Heart left ventricle (tissue), 16 donors: ENCODE results near the gene HOXB6. TPM values are rescaled to one million over a fixed set of nuclear protein-coding genes. Genes with fewer than 3 reads are reported as not detected.

Experiments used
- ATAC-seq, 4 donors: fragments of 200-7000 bp; cut with Tn5 transposase; one replicate each; pipeline ENCODE4 v1.9.1; 2020 to 2022; ENCODE audit warnings: moderate library complexity in 4 of 4, mild to moderate bottlenecking in 3 of 4, moderate number of reproducible peaks in 1 of 4
- DNase-seq, 5 donors: peaks; one replicate each; pipeline ENCODE4 v3.0.0-alpha.2; 2020
- H3K27ac ChIP-seq, 12 donors: fragments of 200-600 bp; sonication (generic) in 4 of 12; one replicate each; pipeline versions ENCODE4 v1.5.0 to v1.8.0; 2016 to 2022; ENCODE audit warnings: mild to moderate bottlenecking in 2 of 12
- H3K27me3 ChIP-seq, 9 donors: fragments of 200-600 bp; sonication (generic) in 2 of 9; one replicate each; pipeline versions ENCODE4 v1.5.1 to v1.8.0; 2016 to 2022; ENCODE audit warnings: mild to moderate bottlenecking in 3 of 9
- H3K36me3 ChIP-seq, 9 donors: fragments of 200-600 bp; sonication (generic) in 2 of 9; one replicate each; pipeline versions ENCODE4 v1.5.0 to v1.8.0; 2018 to 2022; ENCODE audit warnings: mild to moderate bottlenecking in 2 of 9
- H3K4me1 ChIP-seq, 12 donors: fragments of 200-600 bp; sonication (generic) in 4 of 12; one replicate each; pipeline versions ENCODE4 v1.5.0 to v1.8.0; 2016 to 2022; ENCODE audit warnings: mild to moderate bottlenecking in 3 of 12
- H3K4me3 ChIP-seq, 12 donors: fragments of 200-600 bp; sonication (generic) in 4 of 12; one replicate each; pipeline versions ENCODE4 v1.5.0 to v1.8.0; 2017 to 2022; ENCODE audit warnings: mild to moderate bottlenecking in 9 of 12, moderate library complexity in 4 of 12
- H3K9me3 ChIP-seq, 12 donors: fragments of 200-600 bp; sonication (generic) in 4 of 12; one replicate each; pipeline versions ENCODE4 v1.5.0 to v1.8.0; 2016 to 2022; ENCODE audit warnings: mild to moderate bottlenecking in 1 of 12
- POLR2A ChIP-seq, 2 donors: fragments of 450-650 bp; IDR thresholded peaks; one replicate each; pipeline ENCODE4 v1.6.1; 2017; ENCODE audit warnings: antibody characterized with exemption in 2 of 2, mild to moderate bottlenecking in 2 of 2, moderate library complexity in 2 of 2
- WGBS, 4 donors: extraction: QIAGEN DNeasy Blood & Tissue Kit in 2 of 4; methylation state at CpG; one replicate each; pipeline versions ENCODE4 v1.1.5 to v1.1.7; 2013 to 2018; 5-methylcytosine and 5-hydroxymethylcytosine counted together
- intact Hi-C, 10 donors: fragments of 100-400 bp; cut with DNase I; formaldehyde crosslinking; loops; one replicate each; pipeline versions ENCODE4 v1.11.1 to v1.14.2; 2022
- polyA plus RNA-seq, 2 donors: library from polyadenylated mRNA; stranded (reverse); fragments of 200-250 nt; gene quantifications; one replicate each; pipeline ENCODE4 v1.2.3, GENCODE V29; 2013
- total RNA-seq, 9 donors: library from RNA; depleted of rRNA in 2 of 9; stranded (reverse); fragments of >200 nt in 2 of 9; fragmentation: NEBNext Ultra II Directional in 3 of 9; extraction: Animal tissue kit (Norgen Biotek cat#: 25700) in 3 of 9; gene quantifications; one replicate each; pipeline versions ENCODE4 v1.1.0 to v1.2.4, GENCODE V29; 2016 to 2023
- TF ChIP-seq, protein P1 (sequence below), 12 donors: fragments of 200-600 bp; sonication (generic) in 4 of 12; IDR thresholded peaks; one replicate each; pipeline versions ENCODE4 v1.5.0 to v1.8.0; 2018 to 2022; ENCODE audit warnings: antibody characterized with exemption in 12 of 12, mild to moderate bottlenecking in 5 of 12
- donor health status: ischemic (EF 13 %, LVEDD 7.1; RV severe dilation, severe dysfunction).
- donor health status: healthy with polysubstance abuse.
- donor health status: DM: no; HTN: yes; CAD: no.
- donor health status: DM: no; HTN: no; CAD: no.
- donor health status: ischemic (EF 25% LVEDD 6.9; RV normal size, moderate dysfunction).
- donor health status: ischemic (EF 25% LVEDD 5.7; RV mildly dilated, moderate dysfunction).
- donor health status: healthy.
- donor health status: DM: yes; HTN: yes; CAD: no.
- donor health status: ischemic (EF 35%, LVEDD 5.7; RV mildly dilated, moderate dysfunction).
- donor health status: nonischemic (EF 11% LVEDD 7.7; RV severe dilation, severe dysfunction).
- donor health status: DM: yes; HTN: yes; CAD: no.
- donor health status: PGD.
- donor health status: ischemic (EF 29% LVEDD 5.4; RV normal size, mild dysfunction).
- donor health status: nonischemic (EF 23%, LVEDD 6.1; RV moderate dilation, normal function).

The HOXB6 gene
- total and polyA plus RNA-seq, 11 donors, result 0.30 to 2.0 (median 0.54) TPM; not detected in 1

DNA sequence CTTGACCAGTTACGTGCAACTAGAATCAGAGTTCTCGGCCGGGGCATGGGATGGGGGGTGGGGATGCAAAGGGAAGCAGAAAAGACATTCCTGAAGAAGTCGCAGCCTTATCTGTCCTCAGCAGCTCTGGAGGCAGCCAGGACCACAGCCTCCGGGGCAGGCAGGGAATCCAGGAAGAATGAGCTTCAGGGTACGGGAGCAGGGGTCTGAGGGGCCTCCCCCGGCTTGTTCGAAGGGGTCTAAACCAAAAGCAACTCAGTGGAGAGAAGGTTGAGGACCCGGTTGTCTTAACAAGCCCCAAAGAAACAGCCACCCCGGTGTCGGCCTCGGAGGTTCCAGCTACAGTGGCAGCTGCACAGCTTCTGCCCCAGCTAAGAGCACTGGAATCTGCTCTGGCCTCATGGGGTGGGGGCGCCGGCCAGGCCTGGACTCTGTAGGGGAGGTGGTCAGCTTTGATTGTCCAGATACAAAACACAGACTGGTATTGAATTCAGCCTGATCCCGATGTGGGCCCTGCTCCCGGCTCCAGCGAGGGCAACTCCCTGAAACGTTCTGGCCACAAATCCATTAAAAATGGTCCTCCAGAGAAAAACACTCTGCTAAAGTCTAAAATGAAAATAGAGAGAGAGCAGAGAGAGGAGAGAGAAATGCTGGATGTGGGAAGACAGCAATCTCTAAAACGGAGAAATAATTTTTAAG, 34.3 kb downstream of the HOXB6 start:
- H3K36me3 ChIP-seq, result no peaks in the 10 kb centered on the region
- no peak for TF ChIP-seq POLR2A (IDR thresholded peaks at IDR 0.05)
- TF ChIP-seq, protein P1, sequence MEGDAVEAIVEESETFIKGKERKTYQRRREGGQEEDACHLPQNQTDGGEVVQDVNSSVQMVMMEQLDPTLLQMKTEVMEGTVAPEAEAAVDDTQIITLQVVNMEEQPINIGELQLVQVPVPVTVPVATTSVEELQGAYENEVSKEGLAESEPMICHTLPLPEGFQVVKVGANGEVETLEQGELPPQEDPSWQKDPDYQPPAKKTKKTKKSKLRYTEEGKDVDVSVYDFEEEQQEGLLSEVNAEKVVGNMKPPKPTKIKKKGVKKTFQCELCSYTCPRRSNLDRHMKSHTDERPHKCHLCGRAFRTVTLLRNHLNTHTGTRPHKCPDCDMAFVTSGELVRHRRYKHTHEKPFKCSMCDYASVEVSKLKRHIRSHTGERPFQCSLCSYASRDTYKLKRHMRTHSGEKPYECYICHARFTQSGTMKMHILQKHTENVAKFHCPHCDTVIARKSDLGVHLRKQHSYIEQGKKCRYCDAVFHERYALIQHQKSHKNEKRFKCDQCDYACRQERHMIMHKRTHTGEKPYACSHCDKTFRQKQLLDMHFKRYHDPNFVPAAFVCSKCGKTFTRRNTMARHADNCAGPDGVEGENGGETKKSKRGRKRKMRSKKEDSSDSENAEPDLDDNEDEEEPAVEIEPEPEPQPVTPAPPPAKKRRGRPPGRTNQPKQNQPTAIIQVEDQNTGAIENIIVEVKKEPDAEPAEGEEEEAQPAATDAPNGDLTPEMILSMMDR (IDR thresholded peaks at IDR 0.05), result no peak
- H3K27ac ChIP-seq, result peak overlapping the region in 3 of 12 donors; percentile 11 to 97 (median 14)
- intact Hi-C loops, result no loop called here
- ATAC-seq (no peak), DNase-seq (no peak)
- no peaks in the 10 kb centered on the region for H3K9me3 ChIP-seq
- no peak overlapping the region for H3K4me3 ChIP-seq
- WGBS, 4 donors, result 24 to 44% (median 27%) methylated on average over 19 of the region's 19 CpGs
- peaks cover 0 to 28% (median 0%) of the 10 kb centered on the region in 12 donors for H3K4me1 ChIP-seq
- peaks cover 16 to 100% (median 96%) of the 10 kb centered on the region in 9 donors for H3K27me3 ChIP-seq

- DNase-seq (no peak), ATAC-seq (no peak)
- H3K27me3 ChIP-seq, result peaks cover 16 to 100% (median 96%) of the 10 kb centered on the region in 9 donors
- intact Hi-C loops, result no loop called here
- no peaks in the 10 kb centered on the region for H3K9me3 ChIP-seq
- H3K4me1 ChIP-seq, result peaks cover 0 to 32% (median 0%) of the 10 kb centered on the region in 12 donors
- H3K27ac ChIP-seq, result peak overlapping the region in 5 of 12 donors; percentile 11 to 97 (median 43)
- TF ChIP-seq, protein P1 (IDR thresholded peaks at IDR 0.05), result no peak
- no peak for TF ChIP-seq POLR2A (IDR thresholded peaks at IDR 0.05)
- WGBS, 4 donors, result 24 to 43% (median 33%) methylated on average over 6 of the region's 6 CpGs
- H3K4me3 ChIP-seq, result no peak overlapping the region
- no peaks in the 10 kb centered on the region for H3K36me3 ChIP-seq
These were observed 35.0 kb downstream of the HOXB6 start for GRCh38 chr17:48569674-48570324.

DNA sequence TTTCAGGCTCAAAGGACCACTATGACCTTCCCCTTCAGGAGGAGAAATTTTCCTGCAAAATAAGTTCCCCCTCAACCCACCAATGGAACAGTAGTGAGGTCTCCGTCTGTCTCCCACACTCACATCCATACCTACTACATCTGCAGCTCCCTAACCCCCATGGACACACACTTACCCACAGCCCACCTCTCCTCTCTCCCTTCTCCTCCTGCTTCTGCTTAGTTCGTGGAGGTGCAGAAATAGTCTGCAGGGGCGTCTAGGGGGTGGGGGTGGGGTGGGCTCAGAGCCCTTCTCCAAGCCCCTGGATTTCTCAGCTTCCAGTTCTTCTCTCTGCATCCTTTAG, 35.6 kb downstream of the HOXB6 start:
- peaks cover 10 to 100% (median 97%) of the 10 kb centered on the region in 9 donors for H3K27me3 ChIP-seq
- peak overlapping the region in 6 of 12 donors; percentile 43 to 97 (median 73) for H3K27ac ChIP-seq
- intact Hi-C loops, result no loop called here
- 19 to 34% (median 22%) methylated on average over 3 of the region's 3 CpGs for WGBS, 4 donors
- H3K9me3 ChIP-seq, result no peaks in the 10 kb centered on the region
- H3K4me1 ChIP-seq, result peaks cover 0 to 37% (median 0%) of the 10 kb centered on the region in 12 donors
- DNase-seq (no peak), ATAC-seq (no peak)
- no peaks in the 10 kb centered on the region for H3K36me3 ChIP-seq
- TF ChIP-seq POLR2A (IDR thresholded peaks at IDR 0.05), result no peak
- TF ChIP-seq, protein P1 (IDR thresholded peaks at IDR 0.05), result no peak
- peak overlapping the region in 3 of 12 donors; percentile 18 to 24 (median 19) for H3K4me3 ChIP-seq

- DNase-seq (no peak), ATAC-seq (no peak)
- 11 to 14% (median 14%) methylated on average over 31 to 33 of the region's 33 CpGs for WGBS, 4 donors
- Histone ChIP-seq H3K4me1 (peaks cover 0 to 39% (median 0%) of the 10 kb centered on the region in 12 donors), H3K27me3 (peaks cover 9 to 100% (median 95%) of the 10 kb centered on the region in 9 donors), H3K4me3 (peak overlapping the region in 4 of 12 donors; percentile 15 to 24 (median 18)), H3K9me3 (no peaks in the 10 kb centered on the region), H3K36me3 (no peaks in the 10 kb centered on the region), H3K27ac (peak overlapping the region in 7 of 12 donors; percentile 43 to 97 (median 71))
- TF ChIP-seq, protein P1 (IDR thresholded peaks at IDR 0.05), result no peak
- no peak for TF ChIP-seq POLR2A (IDR thresholded peaks at IDR 0.05)
- intact Hi-C loops, result no loop called here
These were observed 36.1 kb downstream of the HOXB6 start for GRCh38 chr17:48568499-48569239.
